ENCODE measurements around the gene TNF. TPM values are rescaled to one million over a fixed set of nuclear protein-coding genes. Genes with fewer than 3 reads are reported as not detected.

TNF gene
- total and polyA plus RNA-seq, 2 donors (not counting 3 experiments of a cell fraction or from before 2014, with no cell fraction given) = not detected

- Histone ChIP-seq H3K4me3 (replicated peaks in 1 of 3; ENCODE audit: insufficient read depth in 1 of 3, low read depth in 1 of 3, low read length in 3 of 3) (peak overlapping the region; percentile 6 to 71 (median 25)), H3K9ac (replicated peaks; ENCODE audit: extremely low read depth, insufficient read depth, low read length) (peak overlapping the region; percentile 71)
- no TSS peak for BruUV-seq (replicated peaks)
These were observed 5.0 kb downstream of the TNF start for GRCh38 chr6:31580438-31580740.

More at GRCh38 chr6:31580438-31580740, 5.0 kb downstream of the TNF start:
- ChIA-PET CTCF (interaction anchor here (0.9 to 32.6 kb wide), 6 partner anchors 9 to 49 kb away, joined by 3 to 1517 read pairs (median 8); partner anchors contain the start of genes ATP6V1G2, DDX39B, NCR3 and NFKBIL1), POLR2A (interaction anchor here (0.9 to 1.6 kb wide), 5 partner anchors 9 to 40 kb away, joined by 3 to 5 read pairs (median 3); partner anchors contain the start of gene PRRC2A)
- no peaks in the 10 kb centered on the region for H3K36me3 ChIP-seq (ENCODE audit: control insufficient read depth in 2 of 2, extremely low read depth in 1 of 2, insufficient read depth in 2 of 2, low read length in 2 of 2)
- H3K27me3 ChIP-seq (ENCODE audit: control insufficient read depth in 2 of 2, insufficient read depth in 2 of 2, low read length in 2 of 2) = no peaks in the 10 kb centered on the region
- H3K79me2 ChIP-seq (ENCODE audit: control insufficient read depth, insufficient read depth, low read length) = peaks cover 10% of the 10 kb centered on the region
- H3K27ac ChIP-seq (ENCODE audit: insufficient read depth, low read depth, low read length) = peak overlapping the region; percentile 55
- TF ChIP-seq MAX (IDR thresholded peaks at IDR 0.05; ENCODE audit: insufficient read depth, insufficient read length) (no peak), POLR2A (IDR thresholded peaks at IDR 0.05; ENCODE audit: low read depth, low read length) (no peak), POLR2AphosphoS5 (IDR thresholded peaks at IDR 0.05; ENCODE audit: insufficient read depth, low read depth, low read length) (no peak), MYC (IDR thresholded peaks at IDR 0.05; ENCODE audit: low read depth, low read length) (no peak), JUN (IDR thresholded peaks at IDR 0.05; ENCODE audit: borderline replicate concordance, insufficient read depth, insufficient read length, low read depth) (no peak), FOS (IDR thresholded peaks at IDR 0.05; ENCODE audit: borderline replicate concordance, insufficient read depth, low read length) (no peak), EZH2 (IDR thresholded peaks at IDR 0.05; ENCODE audit: borderline replicate concordance, low read depth, low read length, severe bottlenecking) (no peak), GATA2 (IDR thresholded peaks at IDR 0.05; ENCODE audit: insufficient read depth, insufficient read length, low read depth, low read length) (no peak), CTCF (IDR thresholded peaks at IDR 0.05; ENCODE audit: extremely low read depth in 1 of 2, insufficient read depth in 1 of 2, low read depth in 1 of 2, low read length in 2 of 2) (no peak)
- H3K9me1 ChIP-seq (replicated peaks; ENCODE audit: control insufficient read depth, extremely low read depth, insufficient read depth, low read length) = no peaks in the 10 kb centered on the region
- H3K9me3 ChIP-seq (replicated peaks; ENCODE audit: control insufficient read depth, insufficient read depth, low read length) = no peaks in the 10 kb centered on the region
- no peak for DNase-seq (ENCODE audit: low read depth, low spot score)
- H4K20me1 ChIP-seq (replicated peaks; ENCODE audit: control insufficient read depth, extremely low read depth, insufficient read depth, low read length) = no peaks in the 10 kb centered on the region
- peaks cover 16% of the 10 kb centered on the region for H3K4me1 ChIP-seq (ENCODE audit: control insufficient read depth, extremely low read depth, insufficient read depth, low read length)
- H2AFZ ChIP-seq (ENCODE audit: low read depth, low read length) = peak overlapping the region; percentile 95
- dilution Hi-C loops (cut with MboI; ENCODE audit: extremely low pct_ligation_motif_present, low sequenced_read_pairs) = no loop called here
- peak overlapping the region; percentile 25 for H3K4me2 ChIP-seq (ENCODE audit: insufficient read depth, low read length)
- no peak for FAIRE-seq
- intact Hi-C loops (cut with micrococcal nuclease) = loop anchor here (1.0 kb wide), 1 partner anchor 9 kb away; no protein-coding TSS in a partner anchor

Measured in endothelial cell of umbilical vein (primary cell).